LNCaP clone FGC (cell line): ENCODE data around the gene PCF11.
"Not testable (repeated sequence)": the region's sequence is repeated elsewhere in the genome, so short reads cannot be mapped to it uniquely, and the experiment has no call there.

Experiments
- DNase-seq: peaks from one replicate; pipeline ENCODE4 v3.0.0-alpha.2; 2011; ENCODE audit warnings: low read depth
- H3K4me3 ChIP-seq: 2 replicates; pipeline ENCODE4 v1.5.1; 2011; ENCODE audit warnings: mild to moderate bottlenecking, low read depth, low read length, control low read depth
- CTCF ChIP-seq: IDR thresholded peaks from 2 replicates; pipeline ENCODE4 v1.5.1; 2012; ENCODE audit warnings: mild to moderate bottlenecking; ENCODE audit not compliant: control insufficient read depth, insufficient read depth; ENCODE audit errors: extremely low read depth

PCF11 gene

DNA sequence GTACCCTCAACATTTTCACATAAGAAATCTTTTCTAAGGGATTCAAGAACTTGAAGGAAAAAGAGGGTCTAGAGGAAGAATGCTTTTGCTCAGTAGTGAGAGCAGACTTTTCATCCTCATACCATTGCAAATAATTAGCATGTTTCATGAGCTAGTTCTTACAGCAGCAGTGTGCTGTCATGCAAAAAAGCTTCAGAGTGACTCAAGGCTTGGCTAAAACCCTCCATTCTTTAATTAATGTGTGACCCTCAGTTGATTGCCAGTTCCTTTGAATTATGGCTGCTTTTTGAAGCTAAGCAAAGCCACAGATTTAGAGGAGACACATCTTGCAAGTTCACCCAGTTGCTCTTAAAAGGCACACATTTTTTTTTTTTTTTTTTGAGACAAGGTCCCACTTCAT is 36.6 kb upstream of the PCF11 start:
- H3K4me3 ChIP-seq: no peak overlapping the region
- TF ChIP-seq CTCF: no peak
- DNase-seq: no peak

DNA sequence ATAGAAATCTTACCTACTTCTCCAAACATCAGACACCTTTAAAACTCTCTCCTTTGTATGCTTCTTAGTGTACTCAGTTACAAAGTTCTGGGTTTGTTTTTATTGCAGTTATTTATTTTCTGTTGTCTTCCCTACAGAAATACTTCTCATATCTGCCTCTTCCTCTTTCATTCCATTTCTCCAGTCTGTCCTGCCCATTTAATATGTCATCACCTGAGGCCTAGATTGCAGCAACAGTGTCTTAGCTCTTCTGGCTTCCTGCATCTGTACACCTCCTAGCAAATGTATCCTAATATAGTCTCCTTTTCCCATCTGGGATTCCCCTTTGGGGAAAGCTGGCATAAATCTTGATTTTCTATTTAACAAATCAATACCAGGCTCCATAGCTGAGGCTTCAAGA is 34.9 kb upstream of the PCF11 start:
- no peak for DNase-seq
- no peak for TF ChIP-seq CTCF
- no peak overlapping the region for H3K4me3 ChIP-seq

GRCh38 chr11:83122766-83123165 is 34.2 kb upstream of the PCF11 start:
- H3K4me3 ChIP-seq: no peak overlapping the region
- DNase-seq: no peak
- no peak for TF ChIP-seq CTCF

DNA sequence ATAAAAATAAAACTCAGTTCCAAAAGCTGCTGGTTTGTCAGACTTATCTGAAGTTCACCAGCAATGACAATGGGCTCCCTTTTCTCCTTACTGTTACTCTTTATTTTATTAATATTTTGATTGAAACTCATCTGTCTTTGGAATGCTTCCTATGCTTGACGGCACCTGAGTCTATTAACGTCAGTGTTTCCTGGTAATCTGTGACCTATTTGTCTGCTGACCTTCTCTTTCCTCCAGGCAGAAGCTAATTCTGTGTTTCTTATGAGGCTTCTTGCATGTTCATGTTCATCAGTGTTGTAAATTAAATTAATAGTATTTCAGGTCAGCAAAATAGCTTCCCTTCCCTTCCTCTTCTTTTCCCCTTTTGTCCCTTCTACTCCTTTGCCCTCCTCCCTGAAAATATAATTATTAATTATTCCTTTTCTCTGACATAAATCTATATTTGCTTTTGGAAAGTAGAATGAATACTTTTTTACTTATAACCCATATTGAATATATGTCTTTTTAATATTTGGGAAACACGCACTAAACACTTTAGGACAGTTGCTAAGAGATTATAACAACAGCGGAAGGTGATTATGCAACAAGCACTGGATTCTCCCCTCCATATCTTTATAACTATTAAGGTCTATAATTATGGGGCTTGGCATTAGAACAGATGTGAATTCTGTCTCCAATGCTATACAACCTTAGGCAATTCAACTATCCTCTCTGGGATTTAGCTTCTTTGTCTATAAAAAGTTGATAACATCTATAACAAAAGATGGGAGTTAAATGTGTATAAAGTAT is 32.1 kb upstream of the PCF11 start:
- DNase-seq: no peak
- TF ChIP-seq CTCF: no peak
- no peak overlapping the region for H3K4me3 ChIP-seq

GRCh38 chr11:83125577-83125976 is 31.4 kb upstream of the PCF11 start:
- TF ChIP-seq CTCF: no peak
- no peak for DNase-seq
- H3K4me3 ChIP-seq: no peak overlapping the region

DNA sequence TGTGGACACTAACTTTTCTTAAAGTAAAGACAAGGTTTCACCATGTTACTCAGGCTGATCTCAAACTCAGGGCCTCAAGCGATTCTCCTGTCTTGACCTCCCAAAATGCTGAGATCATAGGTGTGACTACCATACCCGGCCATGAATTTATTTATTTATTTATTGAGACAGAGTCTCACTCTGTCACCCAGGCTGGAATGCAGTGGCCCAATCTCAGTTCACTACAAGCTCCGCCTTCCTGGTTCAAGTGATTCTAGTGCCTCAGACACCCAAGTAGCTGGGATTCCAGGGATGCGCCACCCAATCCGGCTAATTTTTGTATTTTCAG is 29.7 kb upstream of the PCF11 start:
- no peak for TF ChIP-seq CTCF
- H3K4me3 ChIP-seq: no peak overlapping the region
- DNase-seq: no peak

- DNase-seq: peak; percentile 70
Measured at GRCh38 chr11:83132191-83132590, 24.7 kb upstream of the PCF11 start.

GRCh38 chr11:83133266-83133665 is 23.7 kb upstream of the PCF11 start:
- not testable (repeated sequence) for H3K4me3 ChIP-seq, DNase-seq

More at GRCh38 chr11:83132191-83132590, 24.7 kb upstream of the PCF11 start:
- TF ChIP-seq CTCF: no peak
- H3K4me3 ChIP-seq: peak overlapping the region; percentile 14
